ENCODE results near the gene DACH1. TPM values are rescaled to one million over a fixed set of nuclear protein-coding genes. Genes with fewer than 3 reads are reported as not detected.

The DACH1 gene
- total and polyA plus RNA-seq, 2 of the 8 experiments (the other 6 are each of a cell fraction or from before 2014, with no cell fraction given): 0.12 to 0.67 TPM

DNA sequence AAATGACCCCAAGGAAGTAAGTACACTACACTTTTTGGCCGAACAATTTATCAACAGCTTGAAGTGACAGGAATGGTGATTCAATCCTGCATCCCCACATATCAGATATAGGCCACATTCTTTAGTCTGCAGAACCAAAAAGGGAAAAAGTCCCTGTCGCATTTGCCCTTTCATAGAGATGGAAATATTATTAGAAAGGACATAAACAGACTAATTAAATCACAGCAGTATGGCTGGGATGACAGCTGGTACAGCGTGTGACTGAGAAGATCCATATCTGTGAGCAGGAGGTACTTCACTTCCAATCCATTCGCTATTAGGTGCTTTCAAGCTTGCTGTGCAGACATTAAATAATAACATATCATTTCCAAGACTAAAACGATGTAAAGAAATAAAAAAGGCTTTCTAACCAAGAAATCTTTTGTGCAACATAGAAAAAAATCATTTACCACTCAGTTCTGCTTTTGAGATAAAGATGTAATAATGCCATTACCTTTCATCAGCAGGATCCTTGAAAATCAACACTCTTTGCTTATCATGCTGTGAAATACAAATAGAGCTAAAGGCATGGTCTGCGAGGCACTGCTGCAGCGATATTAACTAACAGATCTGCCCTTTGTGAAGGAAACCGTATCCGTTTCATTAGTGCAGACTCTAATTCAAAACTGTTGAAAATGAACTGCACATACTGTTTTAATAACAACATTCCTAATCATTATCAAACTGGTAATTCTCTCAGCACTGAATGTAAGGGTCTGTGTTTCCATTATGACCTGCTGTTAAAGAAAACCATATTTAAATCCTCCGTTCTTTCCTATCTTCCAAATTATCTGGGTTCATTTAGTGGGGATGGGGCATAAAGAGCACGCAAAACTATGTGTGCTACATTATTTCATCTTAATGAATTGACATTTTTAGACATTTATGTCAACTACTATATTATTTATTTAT lies 245.6 kb downstream of the DACH1 start (continued):
- TF ChIP-seq NRF1 (IDR thresholded peaks at IDR 0.05; ENCODE audit: low read depth, low read length): no peak

Measured in H1 (cell line).